NCI-H82 treated with DMSO at 0.1 percent for 48 hours (cell line): Measurements from ENCODE around the gene MRPL12.
A peak's percentile ranks its signal among the peaks of the same experiment; 100 is the strongest.

Source experiments
- DNase-seq: peaks from one replicate; lab custom pipeline; 2025; ENCODE audit not compliant: unreplicated experiment; lab: John Stamatoyannopoulos, UW

The MRPL12 gene

DNA sequence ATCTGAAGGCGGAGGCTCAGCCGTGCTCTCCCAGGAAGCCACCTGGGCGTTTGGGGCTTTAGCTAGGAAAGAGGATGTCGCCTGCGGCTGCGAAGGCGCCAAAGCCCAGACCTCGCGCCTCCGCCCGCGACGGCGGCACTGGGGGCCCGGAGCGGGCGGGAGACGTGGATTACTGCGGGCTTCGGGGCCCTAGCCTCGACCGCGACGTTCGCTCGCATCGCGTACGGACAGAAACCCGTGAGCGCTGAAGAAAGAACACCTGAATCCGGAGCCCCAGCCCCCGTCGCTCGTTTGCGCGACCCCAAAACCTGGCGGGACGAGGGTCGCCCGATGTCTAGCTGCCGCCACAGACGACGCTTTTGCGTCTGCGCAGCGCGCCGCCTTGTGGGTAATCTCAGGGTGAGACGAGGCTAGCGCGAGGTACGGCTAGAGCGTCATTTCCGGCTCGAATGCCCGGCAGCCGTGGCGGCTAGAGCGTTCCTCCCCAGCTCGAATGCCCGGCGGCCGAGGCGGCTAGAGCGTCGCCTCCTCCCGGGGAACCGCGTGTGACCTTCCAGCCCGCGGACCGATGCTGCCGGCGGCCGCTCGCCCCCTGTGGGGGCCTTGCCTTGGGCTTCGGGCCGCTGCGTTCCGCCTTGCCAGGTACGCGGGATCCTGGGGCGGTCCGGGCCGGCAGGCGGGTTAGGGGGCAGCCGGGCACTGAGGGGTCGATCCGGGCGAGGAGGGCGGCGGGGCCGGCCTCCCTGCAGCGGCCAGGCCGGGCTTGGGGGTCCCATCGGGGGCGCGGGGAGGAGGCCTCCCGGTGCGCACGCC, at the start of gene MRPL12:
Gene MRPL12 (plus strand): TSS at position 434 of the 813 bp plus-strand sequence. CDS start 135 bp downstream, at position 569.
- peak; percentile 85 for DNase-seq

DNA sequence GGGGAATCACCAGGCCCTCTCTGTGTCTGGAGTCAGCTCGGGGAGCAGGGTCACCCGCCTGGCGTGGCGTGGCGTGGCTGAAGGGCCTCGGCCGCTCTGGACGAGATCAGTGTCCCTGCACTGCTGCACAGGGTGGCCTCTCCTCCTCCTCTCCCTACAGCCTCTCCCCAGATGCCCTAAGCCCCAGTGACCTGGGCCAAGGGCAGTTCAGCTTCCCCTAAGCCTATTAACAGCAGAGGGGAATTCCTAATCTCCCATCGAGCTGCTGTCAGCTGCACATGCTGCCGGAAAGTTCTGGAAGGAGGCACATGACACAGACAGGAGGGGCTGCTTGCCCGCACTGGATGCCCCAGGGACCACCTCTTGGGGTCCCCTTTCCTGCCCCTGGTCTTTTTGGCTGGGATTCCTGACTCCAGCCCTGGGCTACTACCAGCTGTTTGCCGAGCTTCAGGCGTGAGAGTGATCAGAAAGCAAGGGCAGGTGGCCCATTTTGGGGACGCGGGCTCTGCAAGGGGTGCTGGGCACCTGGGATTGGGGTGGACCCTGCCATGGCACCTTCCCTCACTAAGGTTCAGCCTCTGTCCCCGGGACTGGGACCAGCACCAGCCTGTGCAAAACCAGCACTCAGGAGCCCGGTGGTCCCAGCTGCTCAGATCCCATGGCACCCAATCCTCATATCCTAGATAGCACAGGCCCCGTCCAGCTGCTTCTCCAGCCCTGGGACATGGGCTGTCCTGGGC, 47.6 kb upstream of the MRPL12 start:
- peak; percentile 90 for DNase-seq

GRCh38 chr17:81656118-81656743, 46.9 kb upstream of the MRPL12 start, which contains the start of gene PDE6G:
Gene PDE6G, minus strand, starts transcription at chr17:81656542. Its CDS starts 3,237 bp downstream, at chr17:81653305.
- peak; percentile 93 for DNase-seq

- DNase-seq, result peak; percentile 74
Measured at GRCh38 chr17:81656835-81657234, 46.3 kb upstream of the MRPL12 start.

DNA sequence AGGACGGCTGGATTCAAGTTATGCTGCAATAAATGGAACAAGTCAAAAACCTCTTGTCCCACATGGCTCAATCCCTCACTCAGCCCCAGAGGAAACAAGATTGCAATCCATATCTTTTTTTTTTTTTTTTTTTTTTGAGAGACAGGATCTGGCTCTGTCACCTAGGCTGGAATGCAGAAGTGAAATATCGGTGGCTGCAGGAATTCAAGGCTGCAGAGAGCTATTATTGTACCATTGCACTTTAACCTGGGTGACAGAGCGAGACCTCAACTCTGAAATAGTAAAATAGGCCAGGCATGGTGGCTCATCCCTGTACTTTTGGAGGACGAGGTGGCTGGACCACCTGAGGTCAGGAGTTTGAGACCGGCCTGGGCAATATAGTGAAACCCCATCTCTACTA, 44.1 kb upstream of the MRPL12 start:
- no peak for DNase-seq

DNA sequence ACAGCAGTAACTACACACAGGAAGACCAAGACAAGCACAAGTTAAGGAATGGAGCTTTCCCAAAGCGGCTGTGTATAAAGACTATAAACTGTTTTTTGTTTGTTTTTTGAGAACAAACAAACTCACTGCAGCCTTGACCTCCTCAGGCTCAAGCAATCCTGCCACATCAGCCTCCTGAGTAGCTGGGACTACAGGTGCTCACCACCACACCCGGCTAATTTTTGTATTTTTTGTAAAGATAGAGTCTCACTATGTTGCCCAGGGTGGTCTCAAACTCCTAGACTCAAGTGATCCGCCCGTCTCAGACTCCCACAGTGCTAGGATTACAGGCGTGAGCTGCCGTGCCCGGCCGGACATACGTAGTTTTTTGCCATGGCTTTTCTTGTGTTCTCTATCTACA, 42.7 kb upstream of the MRPL12 start:
- no peak for DNase-seq

DNA sequence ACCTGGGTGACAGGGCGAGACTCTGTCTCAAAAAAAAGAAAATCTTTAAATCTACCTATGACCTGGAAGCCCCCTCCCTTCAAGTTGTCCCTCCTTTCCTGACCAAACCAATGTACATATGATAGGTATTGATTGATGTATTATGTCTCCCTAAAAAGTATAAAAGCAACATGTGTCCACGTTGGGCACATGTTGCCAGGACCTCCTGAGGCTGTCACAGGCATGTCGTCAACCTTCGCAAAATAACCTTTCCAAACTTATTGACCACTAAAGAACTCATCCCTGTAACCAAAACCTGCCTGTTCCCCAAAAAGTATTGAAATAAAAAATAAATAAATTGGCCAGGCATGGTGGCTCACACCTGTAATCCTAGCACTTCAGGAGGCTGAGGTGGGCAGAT, 41.2 kb upstream of the MRPL12 start:
- DNase-seq, result no peak

GRCh38 chr17:81664051-81664470, 39.1 kb upstream of the MRPL12 start:
- no peak for DNase-seq

DNA sequence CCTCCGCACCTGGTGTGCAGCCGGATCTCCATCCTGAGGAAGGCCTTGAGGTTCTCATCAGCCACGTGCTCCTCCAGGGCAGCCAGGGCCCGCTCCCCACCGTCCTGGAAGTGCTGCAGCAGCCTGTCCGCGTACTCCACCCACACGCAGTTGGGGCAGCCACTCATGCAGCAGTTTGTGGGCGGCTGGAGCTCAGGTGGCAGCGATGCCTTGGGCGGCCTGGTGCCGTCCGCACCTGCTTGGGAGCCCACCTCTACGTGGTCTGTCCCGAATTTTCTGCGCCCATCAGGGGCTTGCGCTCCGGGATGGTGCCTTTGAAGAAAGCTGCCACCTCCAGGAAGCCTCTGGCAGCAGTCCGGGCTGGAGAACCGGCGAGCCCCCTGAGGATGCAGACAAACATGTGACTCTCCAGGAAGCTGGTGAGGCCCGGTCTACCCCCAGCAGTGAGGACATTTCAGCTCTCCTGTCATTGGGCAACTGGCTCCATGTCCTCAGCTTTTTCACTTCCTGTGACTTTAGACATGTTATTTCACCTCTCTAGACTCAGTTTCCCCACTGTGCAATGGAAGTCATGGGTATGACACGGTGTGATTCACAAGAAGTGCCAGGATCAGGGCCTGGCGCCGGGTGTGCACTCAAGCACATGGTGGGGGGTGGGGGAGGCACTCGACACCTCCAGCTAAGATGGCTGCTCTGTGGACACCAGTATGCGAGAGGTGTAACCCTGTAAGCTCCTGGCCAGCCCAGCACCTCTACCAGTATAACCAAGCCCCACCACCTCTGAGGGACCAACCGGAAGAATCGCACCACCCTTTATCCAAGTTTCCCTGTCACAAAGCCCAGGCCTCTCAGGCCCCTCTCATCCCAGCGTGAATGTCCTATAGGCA, 37.7 kb upstream of the MRPL12 start:
- DNase-seq, result no peak

- DNase-seq, result no peak
Measured at GRCh38 chr17:81666092-81666341, 37.1 kb upstream of the MRPL12 start.

GRCh38 chr17:81666342-81667191, 36.6 kb upstream of the MRPL12 start, which contains the start of the genes CCDC137 and OXLD1:
Gene CCDC137, plus strand, starts transcription at chr17:81666737. Its CDS starts 30 bp downstream, at chr17:81666767.
Gene OXLD1, minus strand, starts transcription at chr17:81666605. Its CDS starts 28 bp downstream, at chr17:81666577.
- peak; percentile 89 for DNase-seq

DNA sequence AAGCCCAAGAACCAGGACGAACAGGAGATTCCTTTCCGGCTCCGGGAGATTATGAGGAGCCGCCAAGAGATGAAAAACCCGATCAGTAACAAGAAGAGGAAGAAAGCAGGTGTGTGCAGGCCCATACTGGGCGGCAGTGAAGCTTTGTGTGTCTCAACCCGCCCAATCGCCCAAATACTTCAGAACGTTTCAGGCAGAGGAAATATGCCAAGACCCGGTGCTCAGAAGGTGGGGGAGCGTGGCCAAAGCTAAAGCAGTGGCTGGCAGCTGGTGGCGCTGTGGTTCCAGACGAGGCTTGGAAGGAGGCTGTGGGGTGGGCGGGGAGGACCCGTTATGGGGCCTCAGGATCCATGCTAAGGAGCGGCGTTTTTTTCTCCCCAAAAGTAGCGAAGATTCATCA, 35.4 kb upstream of the MRPL12 start:
- no peak for DNase-seq

DNA sequence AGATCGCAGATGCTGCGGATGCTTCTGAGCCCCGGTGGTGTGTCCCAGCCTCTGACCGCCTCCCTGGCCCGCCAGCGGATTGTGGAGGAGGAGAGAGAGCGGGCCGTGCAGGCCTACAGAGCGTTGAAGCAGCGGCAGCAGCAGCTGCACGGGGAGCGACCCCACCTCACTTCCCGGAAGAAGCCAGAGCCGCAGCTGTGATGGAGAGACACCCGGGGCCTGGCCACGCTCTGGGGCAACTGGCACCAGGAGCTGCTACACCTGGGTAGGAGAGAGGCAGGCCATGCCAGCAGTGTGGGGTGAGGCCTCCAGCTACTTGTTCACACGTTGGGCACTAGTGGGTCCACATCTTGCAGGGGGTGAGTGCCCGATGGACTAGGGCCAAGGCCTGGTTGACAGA, 30.7 kb upstream of the MRPL12 start:
- no peak for DNase-seq

DNA sequence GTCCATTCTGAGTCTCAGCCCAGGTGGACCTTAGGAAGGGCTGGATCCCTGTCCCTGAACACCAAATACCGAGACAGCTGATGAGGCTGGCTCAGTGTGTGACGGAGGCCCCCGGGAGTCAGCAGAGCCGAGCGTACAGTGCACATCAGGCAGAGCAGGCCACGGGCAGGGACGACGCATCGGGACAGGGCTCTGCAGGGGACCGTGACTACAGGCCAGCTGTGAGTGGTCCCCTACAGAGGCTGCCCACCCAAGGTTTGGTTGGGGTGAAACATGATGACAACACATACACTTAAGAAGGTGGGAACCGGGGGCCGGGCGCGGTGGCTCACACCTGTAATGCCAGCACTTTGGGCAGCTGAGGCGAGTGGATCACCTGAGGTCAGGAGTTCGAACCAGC, 30.2 kb upstream of the MRPL12 start:
- no peak for DNase-seq

DNA sequence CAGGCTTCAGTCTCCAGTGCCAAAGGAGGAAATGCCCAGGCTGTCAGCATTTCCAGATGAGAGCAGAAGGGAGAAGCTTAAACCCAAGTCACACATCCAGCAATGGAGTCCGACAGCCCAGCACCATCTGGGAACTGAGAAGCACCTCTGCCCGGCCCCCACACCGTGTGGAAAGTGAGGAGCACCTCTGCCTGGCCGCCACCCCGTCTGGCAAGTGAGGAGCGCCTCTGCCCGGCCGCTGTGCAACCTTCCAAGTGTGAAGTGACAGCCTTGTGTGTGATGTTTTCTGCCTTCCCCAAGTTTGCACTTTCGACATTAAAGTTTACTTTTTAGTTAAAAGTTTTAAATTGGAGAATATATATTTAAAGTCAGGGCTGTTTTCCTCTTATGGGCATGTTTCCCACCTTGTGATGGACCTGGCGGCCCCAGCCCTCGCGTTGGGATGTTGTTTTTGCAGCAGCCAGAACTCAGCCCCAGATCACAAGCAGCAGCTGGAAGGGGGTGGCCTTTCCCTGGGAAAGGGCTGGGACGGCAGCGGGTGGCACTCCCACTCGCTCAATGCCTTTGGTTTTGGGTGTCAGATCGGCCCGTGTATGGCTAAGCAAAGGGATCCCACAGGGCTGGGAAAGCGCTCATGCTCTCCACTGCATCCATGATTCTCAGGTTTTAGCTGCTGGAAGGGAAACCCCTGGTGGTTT, 29.5 kb upstream of the MRPL12 start:
- no peak for DNase-seq

- DNase-seq, result peak; percentile 9
Measured at GRCh38 chr17:81675515-81676221, 27.5 kb upstream of the MRPL12 start.

DNA sequence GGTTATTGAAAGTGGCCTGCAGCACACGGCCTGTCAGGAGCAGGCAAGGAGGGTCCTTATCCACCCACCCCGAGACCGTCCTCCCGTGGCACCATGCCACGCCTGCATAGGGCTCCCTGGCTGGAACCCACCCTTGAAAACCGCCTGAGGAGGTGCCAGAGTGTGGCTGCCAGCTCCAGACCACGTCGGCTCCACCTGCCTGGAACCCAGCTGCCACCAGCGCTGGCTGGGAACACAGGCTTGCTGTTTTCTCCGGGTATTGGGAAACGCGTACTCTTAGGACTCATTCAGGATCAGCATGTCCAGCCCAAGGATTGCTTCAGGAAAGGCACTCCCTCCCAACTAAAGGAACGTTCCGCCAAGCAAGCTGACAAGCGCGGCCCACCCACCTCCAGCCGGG, 26.3 kb upstream of the MRPL12 start:
- DNase-seq, result no peak

DNA sequence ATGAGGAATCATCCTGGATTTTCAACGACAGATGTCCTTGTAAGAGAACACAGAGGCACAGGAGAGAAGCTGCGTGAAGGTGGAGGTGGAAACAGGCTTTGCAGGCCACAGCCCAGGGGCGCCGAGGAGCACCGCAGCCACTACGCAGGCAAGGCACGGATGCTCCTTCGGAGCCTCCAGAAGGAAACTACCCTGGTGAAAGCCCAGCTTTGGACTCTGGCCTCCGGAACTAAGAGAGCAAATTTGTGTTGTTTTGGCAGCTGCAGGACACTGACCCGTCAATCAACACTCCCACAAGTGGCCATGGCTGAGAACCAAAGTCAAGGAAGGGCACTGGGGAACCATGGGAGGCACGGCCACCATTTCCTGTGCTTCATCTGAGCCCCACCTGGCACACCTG, 23.0 kb upstream of the MRPL12 start:
- no peak for DNase-seq

DNA sequence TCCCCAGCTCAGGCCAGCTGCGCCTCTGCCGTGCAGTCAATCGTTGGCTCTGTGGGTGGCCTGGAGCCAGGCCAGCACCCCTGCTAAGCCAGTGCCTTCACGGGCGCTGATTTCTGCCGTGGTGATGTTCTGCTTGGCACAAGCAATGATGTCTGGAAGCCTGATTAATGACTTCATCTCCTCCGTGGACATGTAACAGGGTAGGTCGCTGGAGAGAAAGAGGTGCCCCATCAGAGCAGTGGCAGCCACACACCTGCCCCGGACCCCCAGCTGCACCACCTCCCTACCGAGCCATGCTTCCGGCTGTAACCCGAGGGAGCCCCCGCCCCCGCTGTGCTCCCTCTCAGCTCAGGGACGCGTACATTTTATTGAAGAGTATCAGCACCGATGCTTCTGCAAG, 21.5 kb upstream of the MRPL12 start:
- no peak for DNase-seq
